Measurements from ENCODE around the gene CNGA3. TPM values are rescaled to one million over a fixed set of nuclear protein-coding genes. Genes with fewer than 3 reads are reported as not detected.

CNGA3 gene
- total RNA-seq, 4 donors from 2014 or later, result 0.19 TPM; not detected in 3

GRCh38 chr2:98333922-98334321 lies 12.3 kb upstream of the CNGA3 start:
- TF ChIP-seq CTCF (IDR thresholded peaks at IDR 0.05; ENCODE audit: low read depth), result no peak

DNA sequence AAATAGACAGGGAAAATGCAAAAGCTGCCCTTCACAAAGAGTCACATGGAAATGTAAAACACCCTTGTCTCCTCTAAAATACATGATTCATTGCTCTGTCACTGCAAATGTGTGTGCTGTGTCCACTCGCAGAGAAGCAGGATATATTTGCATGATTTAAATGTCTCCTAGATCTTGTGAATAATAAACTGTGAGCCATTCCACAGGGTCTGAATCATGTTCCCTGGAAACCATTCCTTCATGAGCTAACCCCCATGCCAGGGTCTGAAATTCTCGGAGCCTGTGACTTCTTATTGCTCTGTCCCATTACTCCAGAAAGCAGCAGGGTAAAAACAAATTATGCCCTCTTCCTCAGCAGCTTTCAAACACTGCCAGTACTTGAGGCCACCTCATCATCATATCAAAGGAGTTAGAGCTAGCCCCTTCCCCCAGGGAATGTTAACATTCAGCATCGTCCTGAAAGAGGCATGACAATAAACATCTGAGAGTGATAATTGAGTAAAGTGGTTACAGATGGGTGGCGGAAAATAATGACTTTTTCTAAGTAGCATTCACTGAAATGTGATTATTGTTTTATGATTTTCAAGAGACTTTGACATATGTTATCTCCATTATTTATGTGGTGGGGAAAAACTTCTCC lies 11.7 kb upstream of the CNGA3 start:
- no peak for TF ChIP-seq CTCF (IDR thresholded peaks at IDR 0.05; ENCODE audit: low read depth)

DNA sequence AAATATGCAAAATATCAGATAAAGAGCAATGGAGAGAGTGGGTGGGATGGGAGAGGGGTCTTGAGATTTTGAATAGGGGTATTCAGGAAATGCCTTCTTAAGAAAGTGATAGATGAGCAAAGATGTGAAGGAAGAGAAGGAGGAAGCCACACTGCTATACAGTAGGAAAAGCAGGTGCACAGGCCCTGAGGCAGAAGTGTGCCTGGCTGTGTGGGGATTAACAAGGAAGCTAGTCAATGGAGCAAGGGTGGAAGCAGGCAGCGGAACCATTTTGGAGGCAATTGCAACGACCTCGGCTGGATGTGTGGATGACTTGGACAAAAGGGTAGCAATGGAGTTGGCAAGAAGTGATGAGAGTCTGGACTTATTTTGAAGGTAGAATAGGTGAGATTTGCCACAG lies 11.0 kb upstream of the CNGA3 start:
- TF ChIP-seq CTCF (IDR thresholded peaks at IDR 0.05; ENCODE audit: low read depth), result no peak

- no peak for TF ChIP-seq CTCF (IDR thresholded peaks at IDR 0.05; ENCODE audit: low read depth)
These were observed 5.0 kb upstream of the CNGA3 start for GRCh38 chr2:98341241-98341640.

GRCh38 chr2:98343285-98343684 lies 3.0 kb upstream of the CNGA3 start:
- TF ChIP-seq CTCF (IDR thresholded peaks at IDR 0.05; ENCODE audit: low read depth), result no peak

- no peak for TF ChIP-seq CTCF (IDR thresholded peaks at IDR 0.05; ENCODE audit: low read depth)
These were observed 1.2 kb downstream of the CNGA3 start for GRCh38 chr2:98347298-98348065.

GRCh38 chr2:98348066-98348561 lies 1.9 kb downstream of the CNGA3 start:
- no peak for TF ChIP-seq CTCF (IDR thresholded peaks at IDR 0.05; ENCODE audit: low read depth)
